Gastroesophageal sphincter (tissue), 3 donors: Measurements from ENCODE around the gene LHFPL2.

Experiments
- EP300 ChIP-seq: sonication (generic); formaldehyde crosslinking; IDR thresholded peaks from one replicate; pipeline ENCODE4 v1.6.1; 2017; ENCODE audit warnings: antibody characterized with exemption, mild to moderate bottlenecking
- POLR2A ChIP-seq, 2 donors: fragments of 450-650 bp; IDR thresholded peaks; one replicate each; pipeline ENCODE4 v1.6.1; 2017; ENCODE audit warnings: antibody characterized with exemption in 2 of 2, mild to moderate bottlenecking in 2 of 2, moderate library complexity in 1 of 2
- TF ChIP-seq, protein P1 (sequence below), 4 experiments: fragments of 200-600 bp in 2 of 4; fragments of 450-650 bp in 2 of 4; sonication (generic) in 1 of 4; IDR thresholded peaks; one replicate each; pipeline ENCODE4 v1.5.1; 2017 to 2019; ENCODE audit warnings: antibody characterized with exemption in 4 of 4, mild to moderate bottlenecking in 2 of 4, moderate library complexity in 2 of 4

DNA sequence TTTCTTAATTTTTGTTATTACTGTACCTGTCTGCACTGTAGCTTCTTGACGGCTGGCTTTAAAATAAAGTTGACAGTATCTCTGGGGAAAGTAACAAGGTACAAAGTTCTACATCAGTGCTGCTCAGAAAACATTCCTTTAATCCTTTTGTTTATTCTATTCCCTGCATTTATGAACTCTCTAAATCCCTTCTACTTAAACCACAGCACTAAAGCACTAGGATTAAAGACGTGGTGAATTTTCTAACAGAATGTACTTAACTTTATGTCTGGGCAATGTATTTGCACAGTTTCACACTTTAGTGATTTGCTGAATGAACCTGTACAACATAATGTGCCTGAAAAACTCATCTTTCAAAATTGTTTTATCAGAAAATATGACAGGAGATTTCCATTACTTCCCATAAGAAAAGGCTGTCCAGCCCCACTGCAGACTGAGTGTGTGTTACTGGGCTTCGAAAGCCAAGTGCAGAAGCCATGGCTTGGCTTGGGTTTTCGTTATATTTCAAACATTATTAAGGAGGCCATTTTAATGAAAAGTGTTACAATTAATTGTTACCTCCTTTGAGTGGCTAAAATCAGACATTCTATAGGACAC lies 43.8 kb downstream of the LHFPL2 start:
- TF ChIP-seq, protein P1, sequence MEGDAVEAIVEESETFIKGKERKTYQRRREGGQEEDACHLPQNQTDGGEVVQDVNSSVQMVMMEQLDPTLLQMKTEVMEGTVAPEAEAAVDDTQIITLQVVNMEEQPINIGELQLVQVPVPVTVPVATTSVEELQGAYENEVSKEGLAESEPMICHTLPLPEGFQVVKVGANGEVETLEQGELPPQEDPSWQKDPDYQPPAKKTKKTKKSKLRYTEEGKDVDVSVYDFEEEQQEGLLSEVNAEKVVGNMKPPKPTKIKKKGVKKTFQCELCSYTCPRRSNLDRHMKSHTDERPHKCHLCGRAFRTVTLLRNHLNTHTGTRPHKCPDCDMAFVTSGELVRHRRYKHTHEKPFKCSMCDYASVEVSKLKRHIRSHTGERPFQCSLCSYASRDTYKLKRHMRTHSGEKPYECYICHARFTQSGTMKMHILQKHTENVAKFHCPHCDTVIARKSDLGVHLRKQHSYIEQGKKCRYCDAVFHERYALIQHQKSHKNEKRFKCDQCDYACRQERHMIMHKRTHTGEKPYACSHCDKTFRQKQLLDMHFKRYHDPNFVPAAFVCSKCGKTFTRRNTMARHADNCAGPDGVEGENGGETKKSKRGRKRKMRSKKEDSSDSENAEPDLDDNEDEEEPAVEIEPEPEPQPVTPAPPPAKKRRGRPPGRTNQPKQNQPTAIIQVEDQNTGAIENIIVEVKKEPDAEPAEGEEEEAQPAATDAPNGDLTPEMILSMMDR (IDR thresholded peaks at IDR 0.05): no peak
- TF ChIP-seq EP300 (no peak), POLR2A (IDR thresholded peaks at IDR 0.05) (no peak)
